Neural cell (in vitro differentiated cells): Measurements from ENCODE around the gene FBLIM1. TPM values are rescaled to one million over a fixed set of nuclear protein-coding genes. Genes with fewer than 3 reads are reported as not detected.

ENCODE experiments used
- H2AFZ ChIP-seq: fragments of 200-600, 300-800 bp; sonication (generic), shearing (Covaris generic); 2 replicates; pipeline ENCODE4 v1.6.0; 2014; ENCODE audit warnings: low read depth, mild to moderate bottlenecking, antibody characterized with exemption, low read length, moderate library complexity
- H3F3A ChIP-seq: fragments of 200-600 bp; shearing (Covaris generic); 2 replicates; pipeline ENCODE4 v1.6.1; 2016; ENCODE audit warnings: mild to moderate bottlenecking, moderate library complexity, mixed read lengths, antibody characterized with exemption, low read length; ENCODE audit not compliant: insufficient read depth, poor library complexity, severe bottlenecking
- H3K27ac ChIP-seq: fragments of 200-600, 300-800 bp; sonication (generic), shearing (Covaris generic); 2 replicates; pipeline ENCODE4 v1.5.1; 2014; ENCODE audit warnings: mild to moderate bottlenecking, low read length, moderate library complexity
- H3K27me3 ChIP-seq: fragments of 300-800, 200-600 bp; sonication (generic), shearing (Covaris generic); 2 replicates; pipeline ENCODE4 v1.6.0; 2014; ENCODE audit warnings: mild to moderate bottlenecking, low read depth, low read length, moderate library complexity; ENCODE audit not compliant: insufficient read depth
- H3K36me3 ChIP-seq: fragments of 300-800, 200-600 bp; sonication (generic), shearing (Covaris generic); 2 replicates; pipeline ENCODE4 v1.5.1; 2014; ENCODE audit warnings: mild to moderate bottlenecking, antibody characterized with exemption, low read length, moderate library complexity; ENCODE audit not compliant: insufficient read depth
- H3K4me2 ChIP-seq: fragments of 300-800, 200-600 bp; sonication (generic), shearing (Covaris generic); 2 replicates; pipeline ENCODE4 v1.6.0; 2014; ENCODE audit warnings: mild to moderate bottlenecking, low read length
- H3K4me3 ChIP-seq: fragments of 300-800, 200-600 bp; sonication (generic), shearing (Covaris generic); 2 replicates; pipeline ENCODE4 v1.5.1; 2014; ENCODE audit warnings: mild to moderate bottlenecking, low read length, moderate library complexity
- H3K79me2 ChIP-seq: fragments of 200-600 bp; shearing (Covaris generic); replicated peaks from 2 replicates; pipeline ENCODE4 v1.6.0; 2014; ENCODE audit warnings: mild to moderate bottlenecking, low read length, moderate library complexity; ENCODE audit not compliant: insufficient read depth
- H3K9ac ChIP-seq: fragments of 300-800, 200-600 bp; sonication (generic), shearing (Covaris generic); 2 replicates; pipeline ENCODE4 v1.6.1; 2016; ENCODE audit warnings: mild to moderate bottlenecking, low read length, mixed read lengths
- H3K9me2 ChIP-seq: fragments of 200-600 bp; shearing (Covaris generic); 2 replicates; pipeline ENCODE4 v1.6.1; 2016; ENCODE audit warnings: mild to moderate bottlenecking, low read length, mixed read lengths; ENCODE audit not compliant: insufficient read depth
- H3K9me3 ChIP-seq: fragments of 200-600, 300-800 bp; sonication (generic), shearing (Covaris generic); 2 replicates; pipeline ENCODE4 v1.6.1; 2016; ENCODE audit warnings: mild to moderate bottlenecking, mixed run types, low read length, moderate library complexity, mixed read lengths
- H4K20me1 ChIP-seq: fragments of 200-600 bp; shearing (Covaris generic); 2 replicates; pipeline ENCODE4 v1.6.1; 2016; ENCODE audit warnings: mild to moderate bottlenecking, mixed run types; ENCODE audit not compliant: insufficient read depth
- EZH2 ChIP-seq: fragments of 200-600, 300-800 bp; shearing (Covaris generic), sonication (generic); IDR thresholded peaks from 2 replicates; pipeline ENCODE4 v1.6.1; 2014; ENCODE audit warnings: antibody characterized with exemption, low read length, borderline replicate concordance, mild to moderate bottlenecking; ENCODE audit not compliant: insufficient read depth, poor library complexity, severe bottlenecking
- MXI1 ChIP-seq: fragments of 450-650 bp; conservative IDR thresholded peaks from 2 replicates; pipeline ENCODE4 v1.6.1; 2014; ENCODE audit warnings: antibody characterized with exemption, mild to moderate bottlenecking; ENCODE audit not compliant: poor library complexity, severe bottlenecking
- POLR2AphosphoS5 ChIP-seq: IDR thresholded peaks from 2 replicates; pipeline ENCODE4 v1.6.1; 2012
- RAD21 ChIP-seq: fragments of 450-650 bp; conservative IDR thresholded peaks from 2 replicates; pipeline ENCODE4 v1.6.1; 2014; ENCODE audit warnings: antibody characterized with exemption, mild to moderate bottlenecking, moderate library complexity
- SMC3 ChIP-seq: fragments of 450-650 bp; conservative IDR thresholded peaks from 2 replicates; pipeline ENCODE4 v1.6.1; 2014; ENCODE audit warnings: antibody characterized with exemption, mild to moderate bottlenecking, moderate library complexity; ENCODE audit not compliant: poor library complexity
- TAF1 ChIP-seq: IDR thresholded peaks from 2 replicates; pipeline ENCODE4 v1.6.1; 2012; ENCODE audit warnings: low read depth
- polyA plus RNA-seq: library from polyadenylated mRNA; depleted of rRNA; stranded (reverse); fragments of >200 nt; gene quantifications from 2 replicates; pipeline ENCODE4 v1.2.3, GENCODE V29; 2014
- TF ChIP-seq, protein P1 (sequence below): fragments of 450-650 bp; IDR thresholded peaks from 2 replicates; pipeline ENCODE4 v1.5.1; 2014; ENCODE audit warnings: antibody characterized with exemption, mild to moderate bottlenecking, moderate library complexity; ENCODE audit not compliant: poor library complexity, severe bottlenecking
- TF ChIP-seq, protein P2 (sequence below): IDR thresholded peaks from 2 replicates; pipeline ENCODE4 v1.6.1; 2012; ENCODE audit warnings: borderline replicate concordance

FBLIM1 gene
- polyA plus RNA-seq, 1 donor from 2014 or later: 24.9 TPM

DNA sequence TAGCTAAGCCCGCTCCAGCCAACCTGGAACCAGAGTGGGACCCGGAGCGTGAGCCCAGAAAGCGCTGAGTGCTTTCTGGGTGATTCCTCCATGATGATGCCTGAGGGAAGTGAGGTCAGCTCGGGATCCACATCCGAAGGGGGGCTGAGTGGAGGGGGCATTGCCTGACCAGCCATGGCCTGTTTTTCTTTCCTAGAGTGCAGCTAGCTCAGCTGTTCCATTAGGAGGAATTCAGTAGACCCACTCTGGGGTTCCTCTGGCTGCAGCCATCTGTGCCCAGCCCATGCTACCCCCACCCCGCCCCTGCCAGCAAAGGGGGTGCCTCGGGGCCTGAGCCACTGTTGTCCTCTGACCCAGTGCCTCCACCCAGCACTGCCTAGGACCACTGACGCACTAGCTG, 32.1 kb upstream of the FBLIM1 start:
- Histone ChIP-seq H3K4me3 (no peak overlapping the region), H3K9me2 (no peaks in the 10 kb centered on the region), H3F3A (no peaks in the 10 kb centered on the region), H3K27me3 (no peaks in the 10 kb centered on the region), H3K27ac (no peak overlapping the region), H3K9ac (no peak overlapping the region), H2AFZ (no peak overlapping the region), H3K9me3 (no peaks in the 10 kb centered on the region), H4K20me1 (no peaks in the 10 kb centered on the region), H3K4me2 (no peak overlapping the region), H3K79me2 (no peaks in the 10 kb centered on the region), H3K36me3 (no peaks in the 10 kb centered on the region)
- TF ChIP-seq POLR2AphosphoS5 (no peak), TAF1 (no peak), SMC3 (no peak)
- TF ChIP-seq, protein P1, sequence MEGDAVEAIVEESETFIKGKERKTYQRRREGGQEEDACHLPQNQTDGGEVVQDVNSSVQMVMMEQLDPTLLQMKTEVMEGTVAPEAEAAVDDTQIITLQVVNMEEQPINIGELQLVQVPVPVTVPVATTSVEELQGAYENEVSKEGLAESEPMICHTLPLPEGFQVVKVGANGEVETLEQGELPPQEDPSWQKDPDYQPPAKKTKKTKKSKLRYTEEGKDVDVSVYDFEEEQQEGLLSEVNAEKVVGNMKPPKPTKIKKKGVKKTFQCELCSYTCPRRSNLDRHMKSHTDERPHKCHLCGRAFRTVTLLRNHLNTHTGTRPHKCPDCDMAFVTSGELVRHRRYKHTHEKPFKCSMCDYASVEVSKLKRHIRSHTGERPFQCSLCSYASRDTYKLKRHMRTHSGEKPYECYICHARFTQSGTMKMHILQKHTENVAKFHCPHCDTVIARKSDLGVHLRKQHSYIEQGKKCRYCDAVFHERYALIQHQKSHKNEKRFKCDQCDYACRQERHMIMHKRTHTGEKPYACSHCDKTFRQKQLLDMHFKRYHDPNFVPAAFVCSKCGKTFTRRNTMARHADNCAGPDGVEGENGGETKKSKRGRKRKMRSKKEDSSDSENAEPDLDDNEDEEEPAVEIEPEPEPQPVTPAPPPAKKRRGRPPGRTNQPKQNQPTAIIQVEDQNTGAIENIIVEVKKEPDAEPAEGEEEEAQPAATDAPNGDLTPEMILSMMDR: no peak

DNA sequence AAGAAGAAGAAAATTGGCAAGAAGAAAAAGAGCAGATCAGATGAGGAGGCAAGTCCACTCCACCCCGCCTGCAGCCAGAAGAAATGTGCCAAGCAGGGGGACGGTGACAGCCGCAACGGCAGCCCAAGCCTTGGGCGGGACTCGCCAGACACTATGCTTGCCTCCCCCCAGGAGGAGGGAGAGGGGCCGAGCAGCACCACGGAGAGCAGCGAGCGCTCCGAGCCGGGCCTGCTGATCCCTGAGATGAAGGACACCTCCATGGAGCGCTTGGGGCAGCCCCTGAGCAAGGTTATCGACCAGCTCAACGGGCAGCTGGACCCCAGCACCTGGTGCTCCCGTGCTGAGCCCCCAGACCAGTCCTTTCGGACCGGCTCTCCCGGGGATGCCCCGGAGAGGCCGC, 31.6 kb upstream of the FBLIM1 start:
- no peak overlapping the region for H3K27ac ChIP-seq
- H4K20me1 ChIP-seq: no peaks in the 10 kb centered on the region
- H3K9me3 ChIP-seq: no peaks in the 10 kb centered on the region
- H3K27me3 ChIP-seq: no peaks in the 10 kb centered on the region
- H2AFZ ChIP-seq: no peak overlapping the region
- H3K36me3 ChIP-seq: no peaks in the 10 kb centered on the region
- TF ChIP-seq EZH2 (no peak), MXI1 (no peak), RAD21 (no peak), TAF1 (no peak), SMC3 (no peak), POLR2AphosphoS5 (no peak)
- TF ChIP-seq, protein P1: no peak
- TF ChIP-seq, protein P2, sequence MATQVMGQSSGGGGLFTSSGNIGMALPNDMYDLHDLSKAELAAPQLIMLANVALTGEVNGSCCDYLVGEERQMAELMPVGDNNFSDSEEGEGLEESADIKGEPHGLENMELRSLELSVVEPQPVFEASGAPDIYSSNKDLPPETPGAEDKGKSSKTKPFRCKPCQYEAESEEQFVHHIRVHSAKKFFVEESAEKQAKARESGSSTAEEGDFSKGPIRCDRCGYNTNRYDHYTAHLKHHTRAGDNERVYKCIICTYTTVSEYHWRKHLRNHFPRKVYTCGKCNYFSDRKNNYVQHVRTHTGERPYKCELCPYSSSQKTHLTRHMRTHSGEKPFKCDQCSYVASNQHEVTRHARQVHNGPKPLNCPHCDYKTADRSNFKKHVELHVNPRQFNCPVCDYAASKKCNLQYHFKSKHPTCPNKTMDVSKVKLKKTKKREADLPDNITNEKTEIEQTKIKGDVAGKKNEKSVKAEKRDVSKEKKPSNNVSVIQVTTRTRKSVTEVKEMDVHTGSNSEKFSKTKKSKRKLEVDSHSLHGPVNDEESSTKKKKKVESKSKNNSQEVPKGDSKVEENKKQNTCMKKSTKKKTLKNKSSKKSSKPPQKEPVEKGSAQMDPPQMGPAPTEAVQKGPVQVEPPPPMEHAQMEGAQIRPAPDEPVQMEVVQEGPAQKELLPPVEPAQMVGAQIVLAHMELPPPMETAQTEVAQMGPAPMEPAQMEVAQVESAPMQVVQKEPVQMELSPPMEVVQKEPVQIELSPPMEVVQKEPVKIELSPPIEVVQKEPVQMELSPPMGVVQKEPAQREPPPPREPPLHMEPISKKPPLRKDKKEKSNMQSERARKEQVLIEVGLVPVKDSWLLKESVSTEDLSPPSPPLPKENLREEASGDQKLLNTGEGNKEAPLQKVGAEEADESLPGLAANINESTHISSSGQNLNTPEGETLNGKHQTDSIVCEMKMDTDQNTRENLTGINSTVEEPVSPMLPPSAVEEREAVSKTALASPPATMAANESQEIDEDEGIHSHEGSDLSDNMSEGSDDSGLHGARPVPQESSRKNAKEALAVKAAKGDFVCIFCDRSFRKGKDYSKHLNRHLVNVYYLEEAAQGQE: no peak
- H3K9me2 ChIP-seq: no peaks in the 10 kb centered on the region
- H3K4me2 ChIP-seq: no peak overlapping the region
- no peaks in the 10 kb centered on the region for H3F3A ChIP-seq
- H3K9ac ChIP-seq: no peak overlapping the region
- H3K79me2 ChIP-seq: no peaks in the 10 kb centered on the region
- no peak overlapping the region for H3K4me3 ChIP-seq
